ENCODE data around the gene LENEP.

Gene LENEP

DNA sequence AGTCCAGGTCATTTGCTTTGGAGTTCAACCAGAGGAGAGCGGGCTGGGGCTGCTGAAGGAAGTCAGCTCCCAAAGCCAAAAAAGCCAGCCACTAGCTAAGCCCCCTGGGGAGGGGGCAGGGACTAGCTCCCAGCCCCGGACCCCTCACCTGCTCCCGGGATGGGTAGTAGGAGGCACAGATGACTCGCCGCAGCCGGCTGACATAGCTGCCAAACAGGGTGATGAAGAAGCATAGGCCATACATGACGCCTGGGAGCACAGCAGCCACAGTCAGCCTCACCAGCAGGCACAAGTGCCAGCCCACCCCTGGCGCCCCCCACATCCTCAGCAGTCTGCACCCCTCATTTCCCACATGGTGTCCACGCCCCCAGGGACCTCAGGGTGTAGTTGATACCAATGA is 32.8 kb downstream of the LENEP start:
- no peak for DNase-seq (ENCODE audit: low read depth in 2 of 2, low spot score in 1 of 2)

DNA sequence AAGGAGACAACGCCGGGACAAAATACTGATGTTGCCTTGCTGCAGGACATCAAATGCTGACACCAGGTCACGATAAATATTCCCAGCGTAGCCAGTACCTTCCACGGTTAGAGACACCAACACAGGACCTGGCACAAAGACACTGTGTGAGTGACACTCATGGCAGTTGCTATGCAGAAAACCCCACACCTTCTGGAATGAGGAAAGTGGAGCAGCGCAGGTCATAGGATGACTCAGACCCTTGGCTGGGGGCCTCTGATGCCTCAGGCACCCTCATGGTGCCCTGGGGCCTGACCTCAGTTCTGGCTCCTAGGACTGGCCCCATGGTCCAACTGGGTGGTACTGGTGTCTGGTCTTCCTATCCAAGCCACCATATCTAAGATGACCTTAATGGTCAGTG is 33.2 kb downstream of the LENEP start:
- no peak for DNase-seq (ENCODE audit: low read depth in 2 of 2, low spot score in 1 of 2)

DNA sequence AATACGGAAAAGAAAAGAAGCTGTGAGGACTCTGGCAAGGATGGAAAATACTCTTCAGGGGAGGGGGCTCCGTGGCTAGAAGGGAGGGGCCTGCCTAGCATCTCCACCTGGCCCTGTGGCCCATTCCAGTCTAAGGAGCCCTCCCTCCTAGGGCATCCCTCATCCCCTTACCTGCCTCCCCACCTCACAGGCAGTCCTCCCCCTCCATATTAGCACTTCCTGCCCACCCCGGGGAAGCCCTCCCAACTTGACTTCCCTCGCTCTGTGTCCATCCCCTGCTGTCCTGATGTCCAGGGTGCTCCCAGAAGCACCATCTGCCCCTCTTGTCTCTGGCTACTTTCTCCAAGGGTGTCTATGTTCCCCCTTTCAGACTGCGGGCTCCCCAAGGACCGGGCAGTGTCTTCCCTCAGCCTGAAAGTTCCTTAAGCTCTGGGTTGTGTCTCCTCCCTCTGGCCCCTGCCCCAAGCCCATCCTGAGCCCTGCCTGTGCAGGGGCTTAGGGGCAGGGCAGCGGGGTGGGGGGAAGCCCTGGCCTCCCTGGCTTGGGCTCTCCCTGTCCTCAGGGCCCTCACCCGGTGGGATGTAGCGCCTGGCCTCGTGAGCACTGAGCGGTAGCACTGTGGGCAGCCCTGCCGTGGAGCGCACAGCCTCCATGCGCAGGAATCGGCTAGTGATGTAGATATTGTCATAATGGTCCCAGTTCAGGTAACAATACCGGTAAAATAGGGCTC is 36.3 kb downstream of the LENEP start:
- DNase-seq (ENCODE audit: low read depth in 2 of 2, low spot score in 1 of 2) = no peak

DNA sequence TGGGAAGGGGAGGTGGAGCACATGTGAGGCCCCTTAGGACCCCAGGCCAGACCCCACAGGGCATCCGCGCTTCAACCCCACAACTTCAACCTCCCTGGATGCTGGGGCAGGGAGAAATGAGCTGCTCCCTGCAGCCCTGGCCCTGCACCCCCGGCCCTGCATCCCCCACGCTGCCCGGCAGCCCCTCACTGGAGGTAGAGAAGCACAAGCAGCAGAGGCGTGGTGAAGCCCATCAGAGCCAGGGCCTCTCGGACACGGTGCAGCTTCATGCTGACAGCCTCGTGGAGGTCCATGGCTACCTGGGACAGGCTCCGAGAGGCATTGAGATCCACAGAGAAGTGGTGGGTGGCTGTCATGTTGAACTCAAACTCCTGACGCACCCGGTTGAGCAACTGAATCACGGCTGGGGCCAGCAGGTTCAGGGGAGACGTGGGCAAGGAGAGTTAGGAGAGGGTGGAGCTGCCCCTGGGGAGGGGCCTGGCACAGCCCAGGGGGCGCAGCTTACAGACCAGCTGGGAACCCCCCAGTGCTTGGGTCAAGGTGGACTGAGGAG is 36.9 kb downstream of the LENEP start:
- DNase-seq (ENCODE audit: low read depth in 2 of 2, low spot score in 1 of 2) = no peak

DNA sequence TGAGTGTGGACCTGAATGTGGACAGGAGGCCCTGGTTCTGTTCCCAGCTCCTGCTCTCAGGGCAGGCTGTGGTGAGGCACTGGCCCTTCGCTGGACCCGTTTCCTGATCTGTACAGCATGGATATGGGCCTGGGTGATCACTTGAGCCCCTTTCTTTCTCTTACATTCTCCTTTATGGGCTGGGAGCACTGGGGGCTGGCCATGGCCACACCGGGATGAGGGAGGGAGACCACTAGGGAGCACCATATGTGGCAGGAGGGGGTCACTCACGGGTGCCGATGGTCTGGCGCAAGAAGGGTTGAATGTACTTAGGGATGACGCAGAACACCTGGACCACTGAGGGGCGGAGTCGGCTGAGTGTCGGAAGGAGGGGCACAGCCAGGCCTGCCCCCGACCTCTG is 37.5 kb downstream of the LENEP start:
- no peak for DNase-seq (ENCODE audit: low read depth in 2 of 2, low spot score in 1 of 2)

DNA sequence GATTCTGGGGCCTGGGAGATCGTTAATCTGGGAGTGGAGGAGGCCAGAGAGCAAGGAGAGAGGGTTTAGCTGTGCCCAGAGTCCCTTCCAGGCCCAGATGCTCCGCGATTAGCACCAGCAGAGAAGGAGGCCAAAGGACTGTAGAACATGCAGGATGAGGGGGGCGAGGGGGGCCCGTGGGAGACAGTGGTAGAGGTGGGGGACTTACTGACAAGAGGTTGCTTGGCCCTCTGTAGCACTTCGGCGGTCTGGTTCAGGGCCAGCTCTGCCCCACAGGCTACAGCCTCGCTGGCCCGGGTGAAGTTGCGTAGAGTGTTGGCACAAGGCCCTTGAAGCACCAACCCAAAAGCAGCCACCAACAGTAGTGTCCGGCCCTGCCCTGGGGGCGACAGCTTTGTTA is 39.5 kb downstream of the LENEP start:
- DNase-seq (ENCODE audit: low read depth in 2 of 2, low spot score in 1 of 2) = no peak

DNA sequence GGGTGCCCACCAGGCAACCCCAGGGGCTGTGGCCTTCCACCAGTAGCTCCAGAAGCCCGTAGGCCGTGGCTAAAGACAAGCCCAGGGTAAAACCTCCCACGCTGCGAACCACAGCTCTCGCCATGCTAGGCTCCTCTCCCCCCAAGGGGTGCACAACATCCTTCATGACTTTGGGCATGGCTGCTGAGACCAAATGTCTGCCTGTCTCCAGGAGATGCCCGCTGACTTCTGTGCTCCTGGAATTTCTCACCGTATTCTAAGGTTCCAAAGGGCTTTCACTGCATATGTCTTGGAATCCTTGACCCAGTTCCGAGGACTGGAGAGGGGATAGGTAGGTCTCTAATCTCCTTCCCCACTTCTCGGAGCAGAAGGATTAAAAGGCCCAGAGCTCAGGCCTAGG is 40.1 kb downstream of the LENEP start, which contains the start of the genes DCST1 and DCST2:
Gene DCST1, plus strand, starts transcription at position 301 of the 400 bp plus-strand sequence. CDS start 213 bp downstream, outside the sequence.
Gene DCST2, minus strand, starts transcription at position 258 of the 400 bp plus-strand sequence. Its CDS starts 80 bp downstream, at position 178.
- no peak for DNase-seq (ENCODE audit: low read depth in 2 of 2, low spot score in 1 of 2)

DNA sequence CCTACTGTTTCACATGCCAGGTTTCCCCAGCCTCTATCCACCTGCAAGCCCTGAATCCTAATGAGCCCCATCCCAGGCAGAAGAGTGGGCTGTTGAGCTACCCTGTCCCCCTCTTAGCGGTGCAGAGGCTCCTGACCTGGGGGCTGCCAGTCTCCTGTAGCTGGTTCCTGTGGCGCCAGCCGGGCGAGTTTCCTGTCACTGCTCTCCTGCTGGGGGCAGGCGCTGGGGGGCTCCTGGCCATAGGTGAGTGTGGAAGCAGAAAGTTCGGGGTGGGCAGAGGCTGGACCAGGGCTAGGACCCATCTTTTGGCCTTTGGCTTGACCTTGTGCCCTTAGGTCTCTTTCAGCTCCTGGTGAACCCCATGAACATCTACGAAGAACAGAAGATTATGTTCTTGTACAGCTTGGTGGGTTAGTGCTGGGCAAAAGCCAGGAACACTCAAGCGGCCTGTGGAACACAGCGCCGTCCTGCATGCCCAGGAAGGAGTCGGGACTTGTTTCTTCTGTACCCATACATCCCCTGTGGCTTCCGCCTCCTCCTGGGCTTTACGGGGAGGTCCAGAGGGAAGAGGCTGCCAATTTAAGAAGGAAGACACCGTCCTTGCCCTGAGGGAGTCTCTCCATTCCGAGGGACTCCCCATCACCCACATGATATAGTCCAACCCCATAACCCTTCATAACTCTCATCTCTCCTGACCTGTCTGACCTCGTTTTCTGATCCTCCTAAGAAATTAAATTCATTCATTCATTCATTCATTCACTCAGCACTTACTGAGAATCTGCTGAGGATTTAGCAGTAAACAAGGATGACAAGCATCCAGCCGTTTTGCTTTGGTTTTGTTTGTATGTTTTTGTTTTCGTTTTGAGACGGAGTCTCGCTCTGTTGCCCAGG is 41.2 kb downstream of the LENEP start:
- no peak for DNase-seq (ENCODE audit: low read depth in 2 of 2, low spot score in 1 of 2)

DNA sequence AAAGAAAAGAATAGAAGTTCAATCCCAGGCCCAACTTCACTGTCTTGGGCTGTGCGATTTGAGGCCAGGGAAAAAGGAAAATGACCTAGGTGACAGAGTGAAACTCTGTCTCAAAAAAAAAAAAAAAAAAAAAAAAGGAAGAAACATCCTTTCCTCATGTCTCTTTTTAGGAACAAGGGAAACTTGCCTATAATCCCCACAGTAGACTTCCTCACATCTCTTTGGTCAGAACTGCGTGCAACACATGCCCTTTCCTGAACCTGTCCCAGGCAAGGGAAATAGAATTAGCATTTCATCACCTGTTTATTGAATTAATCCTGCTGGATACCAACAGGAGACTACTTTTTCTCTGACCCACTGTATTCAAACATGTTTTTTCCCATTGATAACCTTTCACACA is 42.5 kb downstream of the LENEP start:
- DNase-seq (ENCODE audit: low read depth in 2 of 2, low spot score in 1 of 2) = no peak

DNA sequence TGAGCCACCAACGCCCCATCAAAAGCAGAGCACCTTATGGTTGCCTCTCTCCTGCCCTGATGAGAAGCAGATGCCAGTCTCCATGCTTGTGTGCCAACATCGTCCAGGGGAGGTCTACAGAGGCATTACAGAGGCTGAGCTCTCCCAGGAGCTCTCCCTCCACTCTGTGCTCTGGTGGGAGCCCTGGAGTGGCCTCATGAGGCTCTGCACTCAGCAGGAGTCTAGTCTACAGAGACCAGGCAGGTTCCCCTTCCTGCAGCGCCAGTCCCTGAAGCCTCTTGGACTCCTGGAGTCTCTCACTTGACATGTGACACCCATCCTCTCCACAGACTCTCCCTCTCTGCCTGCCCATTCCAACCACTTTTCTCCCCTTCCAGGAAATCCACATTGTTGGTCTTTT is 43.7 kb downstream of the LENEP start:
- DNase-seq (ENCODE audit: low read depth in 2 of 2, low spot score in 1 of 2) = no peak

DNA sequence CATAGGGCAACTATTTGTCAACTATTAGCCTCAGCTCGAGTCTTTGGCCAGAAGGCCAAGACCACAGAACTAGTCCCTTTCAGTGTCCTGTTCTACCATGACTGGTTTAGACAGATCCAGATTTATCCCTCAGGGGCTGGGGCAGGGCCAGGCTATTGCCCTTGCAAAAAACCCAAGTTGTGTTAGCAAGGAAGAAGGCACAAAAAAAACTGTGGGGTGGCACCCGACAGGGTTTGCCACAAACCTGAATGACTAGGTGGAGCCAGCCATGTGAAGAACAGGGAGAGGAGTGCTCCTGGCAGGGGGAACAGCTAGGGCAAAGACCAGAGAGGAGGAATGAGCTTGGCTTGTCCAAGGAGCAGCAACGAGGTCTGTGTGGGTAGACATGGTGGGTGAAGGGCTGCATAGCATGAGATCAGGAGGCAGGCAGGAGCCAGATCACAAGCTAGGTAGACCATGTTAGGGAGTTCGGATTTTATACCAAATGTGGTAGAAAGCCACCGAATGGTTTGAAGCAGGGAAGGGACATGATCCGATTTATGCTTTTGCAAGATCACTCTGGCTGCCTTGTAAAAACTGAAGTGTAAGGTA is 44.6 kb downstream of the LENEP start:
- no peak for DNase-seq (ENCODE audit: low read depth in 2 of 2, low spot score in 1 of 2)

DNA sequence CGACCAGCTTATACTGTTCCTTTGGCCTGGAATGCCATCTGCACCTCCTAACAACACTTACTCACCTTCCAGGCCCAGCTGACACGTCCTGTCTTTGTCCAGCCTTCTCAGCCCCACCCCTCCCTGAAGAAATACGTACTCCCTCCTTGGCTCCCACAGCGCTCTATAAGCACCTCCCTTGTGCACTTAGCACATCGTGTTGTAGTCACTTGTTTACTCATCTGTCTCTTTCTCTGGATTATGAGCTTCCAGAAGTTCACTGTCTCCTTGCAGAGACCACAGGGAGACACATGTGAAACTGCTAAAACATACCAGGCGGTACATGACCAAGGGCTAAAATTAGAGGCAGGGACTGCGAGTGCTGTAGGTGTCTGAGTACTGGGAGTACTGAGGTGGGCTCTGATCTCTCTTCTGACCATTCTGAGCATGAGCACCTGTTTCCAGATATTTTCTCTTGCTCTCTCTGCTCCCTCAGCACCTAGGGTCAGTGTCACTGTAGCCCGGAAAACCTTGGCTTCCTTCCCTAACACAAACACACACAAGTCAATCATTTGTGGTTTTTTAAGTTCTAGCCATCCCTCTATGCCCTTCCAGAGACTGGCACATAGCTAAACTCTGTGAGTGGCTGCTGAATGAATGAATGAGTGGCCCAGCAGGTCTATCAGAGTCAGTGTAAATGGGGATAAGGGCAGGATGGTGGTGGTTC is 45.4 kb downstream of the LENEP start:
- DNase-seq (ENCODE audit: low read depth in 2 of 2, low spot score in 1 of 2) = no peak

DNA sequence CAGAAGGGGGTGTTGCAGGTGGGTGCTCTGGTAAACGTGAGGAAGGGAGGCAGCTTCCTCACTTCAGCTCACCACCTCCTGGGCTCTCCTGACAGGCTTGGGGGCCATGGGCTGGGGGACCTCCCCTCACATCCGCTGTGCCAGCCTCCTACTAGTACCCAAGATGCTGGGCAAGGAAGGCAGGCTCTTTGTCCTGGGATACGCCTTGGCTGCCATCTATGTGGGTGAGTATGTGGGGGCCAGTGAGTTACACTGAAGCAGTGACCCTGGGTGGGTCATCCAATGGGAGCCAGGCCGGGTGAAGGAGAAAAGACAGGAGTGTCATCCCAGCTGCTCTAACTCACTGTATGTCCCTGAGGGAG is 45.9 kb downstream of the LENEP start:
- no peak for DNase-seq (ENCODE audit: low read depth in 2 of 2, low spot score in 1 of 2)

DNA sequence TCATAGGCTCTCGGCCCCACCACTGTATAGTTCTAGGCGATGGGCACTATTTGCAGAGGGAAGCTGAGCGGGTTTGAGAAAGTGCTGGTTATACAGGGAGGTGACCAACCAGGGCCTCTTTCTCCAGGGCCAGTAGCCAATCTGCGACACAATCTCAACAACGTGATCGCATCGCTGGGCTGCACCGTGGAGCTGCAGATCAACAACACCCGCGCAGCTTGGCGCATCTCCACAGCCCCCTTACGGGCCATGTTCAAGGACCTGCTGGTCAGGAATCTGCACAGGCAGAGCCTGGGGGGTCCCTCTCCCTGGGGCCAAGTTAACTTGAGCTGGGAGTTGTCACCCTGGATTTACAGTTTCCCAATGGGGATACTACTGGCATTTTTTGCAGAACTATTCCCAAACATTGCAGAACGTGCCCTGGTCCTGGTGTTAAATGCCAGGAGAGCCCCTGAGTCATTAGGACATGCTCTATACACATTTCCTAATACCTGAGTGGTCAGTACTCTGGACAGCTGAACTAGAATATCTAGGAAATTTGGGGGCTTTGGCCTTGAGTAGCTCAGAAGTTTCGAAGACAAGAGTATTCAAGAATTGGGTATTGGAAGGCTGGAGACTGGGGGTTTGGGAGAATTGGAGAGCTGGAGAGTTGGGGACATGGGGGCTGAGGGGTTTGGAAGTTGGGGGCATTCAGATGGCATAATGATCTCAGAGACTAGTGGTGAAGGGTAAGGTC is 47.1 kb downstream of the LENEP start:
- no peak for DNase-seq (ENCODE audit: low read depth in 2 of 2, low spot score in 1 of 2)

DNA sequence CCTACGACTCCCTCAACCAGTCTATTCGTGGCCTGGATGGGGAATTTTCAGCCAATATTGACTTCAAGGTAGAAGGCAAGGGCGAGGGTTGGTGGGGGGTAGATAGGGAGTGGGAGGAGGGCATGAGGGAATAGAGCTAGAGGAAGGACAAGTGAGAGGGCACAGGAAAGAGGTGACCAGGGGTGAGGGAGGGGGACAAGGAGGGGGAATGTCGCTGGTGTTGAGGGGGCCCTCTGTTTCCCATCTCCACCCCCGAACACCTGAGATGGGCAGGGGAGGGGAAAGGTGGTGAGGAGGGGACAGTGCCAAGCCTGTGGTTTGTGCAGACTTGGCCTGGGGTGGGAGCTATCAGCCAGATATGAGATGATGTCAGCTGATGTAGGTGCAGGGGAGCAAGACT is 49.4 kb downstream of the LENEP start:
- DNase-seq (ENCODE audit: low read depth in 2 of 2, low spot score in 1 of 2) = no peak

DNA sequence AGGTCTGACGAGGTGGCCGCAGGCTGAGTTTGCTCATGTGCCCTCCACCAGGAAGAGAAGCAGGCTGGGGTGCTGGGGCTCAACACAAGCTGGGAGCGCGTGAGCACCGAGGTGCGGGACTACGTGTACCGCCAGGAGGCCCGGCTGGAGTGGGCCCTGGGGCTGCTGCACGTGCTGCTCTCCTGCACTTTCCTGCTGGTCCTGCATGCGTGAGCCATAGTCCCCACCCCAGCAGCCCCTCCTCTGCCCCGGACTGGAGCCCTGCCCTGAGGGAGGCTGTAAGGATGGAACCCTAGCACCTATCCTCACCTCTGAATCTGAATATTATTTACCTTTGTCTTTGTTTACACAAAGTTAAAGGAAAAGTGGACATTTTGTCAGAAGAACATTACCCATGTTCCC is 49.9 kb downstream of the LENEP start:
- no peak for DNase-seq (ENCODE audit: low read depth in 2 of 2, low spot score in 1 of 2)

DNA sequence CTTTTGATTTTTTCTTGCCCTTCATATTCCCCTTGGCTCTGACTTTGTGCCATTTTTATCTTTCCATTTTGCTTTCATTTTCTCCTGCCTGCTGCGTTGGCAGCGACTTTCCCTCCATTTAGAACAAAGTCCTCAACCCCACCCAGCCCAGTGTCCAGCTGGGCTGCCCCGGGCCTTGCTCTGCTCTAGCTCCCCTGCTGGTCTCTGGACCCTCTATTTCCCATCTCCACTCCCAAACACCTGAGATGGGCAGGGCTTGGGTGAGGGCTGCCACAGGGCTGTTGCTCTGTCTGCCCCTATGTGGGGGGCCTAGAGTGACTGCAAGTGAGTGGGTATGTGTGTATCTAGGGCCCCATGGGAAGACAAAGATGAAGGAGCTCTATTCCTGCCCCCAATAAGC is 50.4 kb downstream of the LENEP start:
- DNase-seq (ENCODE audit: low read depth in 2 of 2, low spot score in 1 of 2) = no peak
